GM12801 (cell line): ENCODE data around the gene GTF2H3.

Source experiments
- TF ChIP-seq, protein P1 (sequence below): IDR thresholded peaks from one replicate; pipeline ENCODE4 v1.5.1; 2011; ENCODE audit warnings: control low read depth; ENCODE audit not compliant: insufficient read length; ENCODE audit errors: extremely low read depth

The GTF2H3 gene

GRCh38 chr12:123686636-123687190, 53.1 kb downstream of the GTF2H3 start:
- TF ChIP-seq, protein P1, sequence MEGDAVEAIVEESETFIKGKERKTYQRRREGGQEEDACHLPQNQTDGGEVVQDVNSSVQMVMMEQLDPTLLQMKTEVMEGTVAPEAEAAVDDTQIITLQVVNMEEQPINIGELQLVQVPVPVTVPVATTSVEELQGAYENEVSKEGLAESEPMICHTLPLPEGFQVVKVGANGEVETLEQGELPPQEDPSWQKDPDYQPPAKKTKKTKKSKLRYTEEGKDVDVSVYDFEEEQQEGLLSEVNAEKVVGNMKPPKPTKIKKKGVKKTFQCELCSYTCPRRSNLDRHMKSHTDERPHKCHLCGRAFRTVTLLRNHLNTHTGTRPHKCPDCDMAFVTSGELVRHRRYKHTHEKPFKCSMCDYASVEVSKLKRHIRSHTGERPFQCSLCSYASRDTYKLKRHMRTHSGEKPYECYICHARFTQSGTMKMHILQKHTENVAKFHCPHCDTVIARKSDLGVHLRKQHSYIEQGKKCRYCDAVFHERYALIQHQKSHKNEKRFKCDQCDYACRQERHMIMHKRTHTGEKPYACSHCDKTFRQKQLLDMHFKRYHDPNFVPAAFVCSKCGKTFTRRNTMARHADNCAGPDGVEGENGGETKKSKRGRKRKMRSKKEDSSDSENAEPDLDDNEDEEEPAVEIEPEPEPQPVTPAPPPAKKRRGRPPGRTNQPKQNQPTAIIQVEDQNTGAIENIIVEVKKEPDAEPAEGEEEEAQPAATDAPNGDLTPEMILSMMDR = no peak

GRCh38 chr12:123690191-123690840, 56.7 kb downstream of the GTF2H3 start:
- TF ChIP-seq, protein P1 = no peak

- TF ChIP-seq, protein P1 = no peak
These were observed 62.6 kb downstream of the GTF2H3 start for GRCh38 chr12:123696207-123696606.

DNA sequence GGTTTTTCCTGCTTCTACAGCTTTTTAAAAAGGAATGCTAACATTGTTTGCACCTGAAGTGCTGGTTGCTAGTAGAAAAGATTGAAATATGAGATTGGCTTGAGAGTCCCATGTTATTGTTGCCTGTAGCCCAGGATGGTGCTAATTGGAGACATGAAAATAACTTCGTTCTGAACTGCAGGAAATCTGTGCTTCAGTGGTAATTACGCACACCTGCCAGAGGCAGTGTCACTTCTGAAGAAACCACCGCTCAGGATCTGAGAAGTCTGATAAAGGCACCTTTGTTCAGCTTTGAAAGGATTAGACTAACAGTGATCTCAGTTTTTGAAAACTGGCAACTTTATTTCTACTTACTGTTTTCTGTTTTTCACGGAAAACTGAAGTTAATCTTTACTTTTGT, 63.0 kb downstream of the GTF2H3 start:
- TF ChIP-seq, protein P1 = no peak

DNA sequence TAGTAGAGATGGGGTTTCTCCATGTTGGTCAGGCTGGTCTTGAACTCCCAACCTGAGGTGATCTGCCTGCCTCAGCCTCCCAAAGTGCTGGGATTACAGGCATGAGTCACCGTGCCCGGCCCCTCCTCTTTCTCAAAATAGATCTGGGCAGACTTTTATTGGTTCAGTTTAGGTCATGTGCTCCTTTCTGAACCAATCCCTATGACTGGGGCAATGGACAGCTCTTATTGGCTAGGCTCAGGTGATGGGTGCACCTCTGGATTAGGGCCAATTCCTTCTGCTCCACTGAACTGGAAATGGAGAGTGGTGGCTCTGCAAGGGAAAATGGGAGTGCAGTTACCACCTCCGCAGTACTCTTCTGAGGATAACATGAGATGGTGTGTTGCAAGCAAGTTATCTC, 72.3 kb downstream of the GTF2H3 start:
- TF ChIP-seq, protein P1 = no peak

GRCh38 chr12:123707466-123707865, 73.8 kb downstream of the GTF2H3 start:
- TF ChIP-seq, protein P1 = no peak
